ENCODE data around the gene PDCD4.

The PDCD4 gene

DNA sequence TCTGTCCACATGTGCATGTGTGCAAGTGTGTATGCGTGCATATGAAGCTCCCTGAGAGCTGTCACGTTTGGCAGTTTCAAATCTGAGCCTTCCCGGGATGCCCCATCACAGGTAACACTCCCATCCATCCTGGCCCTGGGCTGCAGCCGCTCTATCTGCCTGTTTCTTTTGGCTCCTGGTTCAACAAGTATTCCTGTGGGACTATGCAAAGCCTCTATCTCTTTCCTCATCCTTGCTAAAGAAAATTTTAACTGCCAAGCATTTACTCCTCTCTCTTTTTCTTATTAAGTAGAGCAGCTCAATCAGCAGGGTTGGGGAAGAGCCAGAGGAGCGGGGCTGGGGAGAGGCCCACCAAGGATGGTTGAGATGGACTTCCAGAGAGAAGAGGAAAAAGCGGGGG is 24.4 kb upstream of the PDCD4 start:
- no peak for TF ChIP-seq CTCF (IDR thresholded peaks at IDR 0.05; ENCODE audit: low read depth, low read length)
- Histone ChIP-seq H3K9me3 (ENCODE audit: severe bottlenecking) (no peaks in the 10 kb centered on the region), H3K27ac (no peak overlapping the region), H3K4me3 (ENCODE audit: low read depth, low read length) (no peak overlapping the region), H3K36me3 (no peaks in the 10 kb centered on the region), H3K27me3 (ENCODE audit: insufficient read depth, low read depth, severe bottlenecking) (no peaks in the 10 kb centered on the region)
- no peak for DNase-seq

DNA sequence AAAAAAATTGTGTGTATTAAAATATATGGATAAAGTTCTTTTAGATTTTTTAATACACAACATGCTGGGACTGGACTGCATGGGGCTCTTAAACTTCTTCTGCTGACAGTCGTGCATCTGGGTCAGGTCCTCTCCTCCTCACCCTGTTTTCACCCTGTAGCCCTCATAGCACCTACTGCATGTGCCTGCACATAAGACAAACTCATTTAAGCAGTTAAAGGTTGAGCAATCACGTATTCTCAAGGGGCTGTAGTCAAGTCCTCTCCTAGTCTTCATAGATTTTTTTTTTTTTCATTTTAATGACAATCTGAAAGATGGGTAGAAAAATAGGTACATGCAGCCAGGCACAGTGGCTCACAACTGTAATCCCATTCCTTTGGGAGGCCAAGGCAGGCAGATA is 23.6 kb upstream of the PDCD4 start:
- H3K9me3 ChIP-seq (ENCODE audit: severe bottlenecking), result no peaks in the 10 kb centered on the region
- H3K4me3 ChIP-seq (ENCODE audit: low read depth, low read length), result no peak overlapping the region
- no peak for DNase-seq
- H3K27ac ChIP-seq, result no peak overlapping the region
- H3K36me3 ChIP-seq, result no peaks in the 10 kb centered on the region
- no peak for TF ChIP-seq CTCF (IDR thresholded peaks at IDR 0.05; ENCODE audit: low read depth, low read length)
- no peaks in the 10 kb centered on the region for H3K27me3 ChIP-seq (ENCODE audit: insufficient read depth, low read depth, severe bottlenecking)

DNA sequence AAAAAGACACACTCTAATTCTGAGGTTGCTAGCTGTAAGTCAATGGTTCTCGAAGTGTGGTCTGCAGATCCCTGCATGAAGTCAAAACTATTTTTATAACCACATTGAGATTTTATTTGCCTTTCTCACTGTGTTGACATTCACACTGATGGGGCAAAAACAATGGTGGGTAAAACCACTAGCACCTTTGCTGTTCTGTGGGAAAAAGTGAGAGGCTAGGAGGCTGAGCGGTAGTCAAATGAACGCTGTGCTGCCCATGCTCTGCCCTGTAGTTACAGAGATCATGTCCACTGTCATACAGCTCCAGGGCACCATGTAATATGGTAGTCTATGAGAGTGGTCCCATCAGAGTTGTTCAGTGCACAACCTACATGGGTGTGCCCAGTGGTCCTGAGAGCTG is 21.6 kb upstream of the PDCD4 start:
- no peaks in the 10 kb centered on the region for H3K36me3 ChIP-seq
- H3K27me3 ChIP-seq (ENCODE audit: insufficient read depth, low read depth, severe bottlenecking), result no peaks in the 10 kb centered on the region
- H3K4me3 ChIP-seq (ENCODE audit: low read depth, low read length), result no peak overlapping the region
- no peaks in the 10 kb centered on the region for H3K9me3 ChIP-seq (ENCODE audit: severe bottlenecking)
- no peak for TF ChIP-seq CTCF (IDR thresholded peaks at IDR 0.05; ENCODE audit: low read depth, low read length)
- no peak for DNase-seq
- H3K27ac ChIP-seq, result no peak overlapping the region

DNA sequence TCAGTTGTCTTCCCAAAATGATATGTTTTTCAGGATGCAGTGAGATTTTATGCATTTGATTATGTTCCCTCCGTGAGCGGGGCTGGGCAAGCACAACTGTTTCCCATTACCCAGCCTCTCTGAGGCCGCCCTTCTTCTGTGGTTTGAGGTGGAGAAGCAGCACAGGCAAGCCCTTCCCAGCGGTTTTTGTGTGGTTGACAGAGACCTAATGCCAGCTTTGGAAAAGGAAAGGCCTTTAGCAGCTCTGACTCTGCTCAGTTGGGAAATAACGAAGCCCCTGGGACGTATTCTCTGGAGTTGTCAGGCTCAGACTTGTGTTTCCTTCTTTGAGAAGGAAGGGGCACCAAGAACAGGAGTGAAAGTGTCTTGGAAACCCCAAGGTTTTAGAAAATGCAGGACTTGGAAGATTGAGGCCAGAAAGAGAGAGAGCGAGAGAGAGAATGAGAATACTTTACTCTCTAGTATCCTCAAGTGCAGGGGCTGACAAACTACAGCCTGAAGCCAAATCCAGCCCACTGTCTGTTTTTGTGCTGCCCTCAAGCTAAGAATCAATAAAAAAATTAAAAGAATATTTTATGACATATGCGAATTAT is 20.6 kb upstream of the PDCD4 start:
- Histone ChIP-seq H3K4me3 (ENCODE audit: low read depth, low read length) (no peak overlapping the region), H3K27ac (no peak overlapping the region), H3K36me3 (no peaks in the 10 kb centered on the region), H3K9me3 (ENCODE audit: severe bottlenecking) (no peaks in the 10 kb centered on the region), H3K27me3 (ENCODE audit: insufficient read depth, low read depth, severe bottlenecking) (no peaks in the 10 kb centered on the region)
- no peak for TF ChIP-seq CTCF (IDR thresholded peaks at IDR 0.05; ENCODE audit: low read depth, low read length)
- DNase-seq, result no peak

DNA sequence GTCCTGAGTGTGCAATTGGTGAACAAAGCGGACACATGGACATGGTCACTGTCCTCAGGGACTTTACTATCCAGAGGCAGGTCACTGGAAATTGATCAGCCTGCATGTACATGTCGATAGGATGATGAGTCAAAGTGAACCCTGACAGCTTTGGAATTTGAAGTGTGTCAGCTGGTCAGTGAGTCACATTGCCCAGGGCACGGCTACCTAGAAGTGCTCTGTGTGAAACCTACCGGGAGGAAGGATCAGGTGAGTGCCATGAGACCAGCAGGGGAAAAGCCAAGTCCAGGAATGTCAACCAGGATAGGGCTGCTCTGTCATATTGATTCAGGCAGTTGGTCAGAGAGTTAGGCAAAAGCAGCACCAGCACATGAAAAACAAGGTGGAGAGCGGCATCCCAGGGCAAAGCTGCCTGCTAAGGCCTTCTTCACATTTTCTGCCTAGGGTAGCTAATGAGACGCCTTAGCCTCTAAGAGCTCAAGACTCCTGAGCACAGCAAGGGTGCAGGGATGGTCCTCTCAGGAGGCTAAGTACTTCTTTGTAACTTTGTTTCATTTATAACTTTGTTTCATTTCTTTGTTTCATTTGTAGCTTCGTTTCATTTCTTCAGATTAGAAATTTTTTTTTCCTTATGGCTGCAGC is 19.4 kb upstream of the PDCD4 start:
- no peaks in the 10 kb centered on the region for H3K9me3 ChIP-seq (ENCODE audit: severe bottlenecking)
- H3K27me3 ChIP-seq (ENCODE audit: insufficient read depth, low read depth, severe bottlenecking), result no peaks in the 10 kb centered on the region
- no peak overlapping the region for H3K4me3 ChIP-seq (ENCODE audit: low read depth, low read length)
- DNase-seq, result peak; percentile 35
- no peak overlapping the region for H3K27ac ChIP-seq
- no peak for TF ChIP-seq CTCF (IDR thresholded peaks at IDR 0.05; ENCODE audit: low read depth, low read length)
- no peaks in the 10 kb centered on the region for H3K36me3 ChIP-seq

DNA sequence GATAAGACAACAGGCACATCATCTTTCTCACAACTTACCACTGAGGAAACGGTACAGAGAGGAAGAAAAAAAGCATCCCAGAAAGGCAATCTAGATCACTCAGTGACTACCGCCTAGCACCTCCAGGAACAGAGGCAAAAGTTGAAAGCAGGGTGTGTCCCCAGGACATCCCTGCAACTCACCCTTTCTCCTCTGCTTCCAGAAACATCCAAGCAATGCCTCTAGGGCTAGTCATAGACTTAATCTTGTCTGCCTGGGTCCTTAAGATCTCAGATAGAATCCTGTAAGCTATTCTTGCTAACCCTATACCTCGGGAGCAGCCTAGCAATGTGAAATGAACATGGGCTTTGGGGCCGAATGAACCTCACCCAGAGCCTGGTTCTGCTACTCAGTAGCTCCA is 18.8 kb upstream of the PDCD4 start:
- DNase-seq, result no peak
- Histone ChIP-seq H3K4me3 (ENCODE audit: low read depth, low read length) (no peak overlapping the region), H3K9me3 (ENCODE audit: severe bottlenecking) (no peaks in the 10 kb centered on the region), H3K36me3 (no peaks in the 10 kb centered on the region), H3K27me3 (ENCODE audit: insufficient read depth, low read depth, severe bottlenecking) (no peaks in the 10 kb centered on the region), H3K27ac (no peak overlapping the region)
- TF ChIP-seq CTCF (IDR thresholded peaks at IDR 0.05; ENCODE audit: low read depth, low read length), result no peak
